HepG2 (cell line): ENCODE measurements around the gene SLC31A2. TPM values are rescaled to one million over a fixed set of nuclear protein-coding genes. Genes with fewer than 3 reads are reported as not detected.

Experiments used
- ELK4 ChIP-seq: sonication (generic); formaldehyde crosslinking; IDR thresholded peaks from 2 replicates; pipeline ENCODE4 v1.9.0; 2021; ENCODE audit warnings: missing genetic modification reagents, borderline replicate concordance
- ETV5 ChIP-seq: IDR thresholded peaks from 2 replicates; pipeline ENCODE4 v1.6.1; 2018; ENCODE audit warnings: missing biosample characterization, missing genetic modification reagents, inconsistent platforms, borderline replicate concordance
- HMG20B ChIP-seq: conservative IDR thresholded peaks from 2 replicates; pipeline ENCODE4 v1.6.1; 2016; ENCODE audit warnings: missing genetic modification reagents, missing compliant biosample characterization
- KLF11 ChIP-seq: IDR thresholded peaks from 2 replicates; pipeline ENCODE4 v1.6.1; 2016; ENCODE audit warnings: missing compliant biosample characterization
- KLF6 ChIP-seq: IDR thresholded peaks from 2 replicates; pipeline ENCODE4 v1.8.0; 2016; ENCODE audit warnings: missing biosample characterization, missing genetic modification reagents
- MEIS1 ChIP-seq: sonication (generic); formaldehyde crosslinking; IDR thresholded peaks from 2 replicates; pipeline ENCODE4 v1.9.0; 2021; ENCODE audit warnings: mild to moderate bottlenecking, missing genetic modification reagents, moderate library complexity, borderline replicate concordance
- NKX3-1 ChIP-seq: sonication (generic); formaldehyde crosslinking; IDR thresholded peaks from 2 replicates; pipeline ENCODE4 v1.5.0; 2020; ENCODE audit warnings: missing genetic modification reagents
- NPAS2 ChIP-seq: sonication (generic); formaldehyde crosslinking; IDR thresholded peaks from 2 replicates; pipeline ENCODE4 v1.8.0; 2022; ENCODE audit warnings: mild to moderate bottlenecking, missing genetic modification reagents, borderline replicate concordance
- ONECUT2 ChIP-seq: sonication (generic); formaldehyde crosslinking; IDR thresholded peaks from 2 replicates; pipeline ENCODE4 v1.4.0; 2020; ENCODE audit warnings: missing genetic modification reagents
- POLR2AphosphoS5 ChIP-seq: IDR thresholded peaks from 2 replicates; pipeline ENCODE4 v1.6.1; 2012; ENCODE audit warnings: low read depth, low read length
- SMC3 ChIP-seq: IDR thresholded peaks from 2 replicates; pipeline ENCODE4 v1.6.1; 2011; ENCODE audit warnings: low read length, improper control_type of control experiment
- SMYD3 ChIP-seq: sonication (generic); formaldehyde crosslinking; IDR thresholded peaks from 2 replicates; pipeline ENCODE4 v1.8.1; 2023; ENCODE audit warnings: mild to moderate bottlenecking, missing genetic modification reagents
- ZNF121 ChIP-seq: sonication (generic); formaldehyde crosslinking; IDR thresholded peaks from 2 replicates; pipeline ENCODE4 v1.5.0; 2020; ENCODE audit warnings: mild to moderate bottlenecking, missing genetic modification reagents
- ZNF232 ChIP-seq: sonication (generic); formaldehyde crosslinking; IDR thresholded peaks from 2 replicates; pipeline ENCODE4 v1.4.0; 2020; ENCODE audit warnings: missing genetic modification reagents, borderline replicate concordance
- ZNF746 ChIP-seq: sonication (generic); formaldehyde crosslinking; IDR thresholded peaks from 2 replicates; pipeline ENCODE4 v1.8.0; 2022; ENCODE audit warnings: mild to moderate bottlenecking, missing genetic modification reagents
- ZNF777 ChIP-seq: sonication (generic); formaldehyde crosslinking; IDR thresholded peaks from 2 replicates; pipeline ENCODE4 v1.4.0; 2020; ENCODE audit warnings: missing genetic modification reagents
- ZSCAN31 ChIP-seq: sonication (generic); formaldehyde crosslinking; IDR thresholded peaks from 2 replicates; pipeline ENCODE4 v1.5.0; 2020; ENCODE audit warnings: low read depth, mild to moderate bottlenecking, missing genetic modification reagents
- polyA plus RNA-seq, 8 experiments: library from polyadenylated mRNA; depleted of rRNA in 3 of 8; stranded (reverse) in 7 of 8; unstranded in 1 of 8; fragments of >200 nt; fragmentation: Illumina TruSeq in 4 of 8; extraction: Trizol in 4 of 8; gene quantifications; 2 replicates each; pipeline versions ENCODE4 v1.2.1 to v1.2.3, GENCODE V29; 2011 to 2016; ENCODE audit warnings: low read depth in 4 of 8, missing spikeins in 1 of 8, mixed read lengths in 1 of 8; ENCODE audit not compliant: insufficient read depth in 1 of 8
- total RNA-seq, 5 experiments: library from RNA; depleted of rRNA; stranded (reverse); fragments of >200 nt; fragmentation: Illumina TruSeq; extraction: Trizol; gene quantifications; 2 replicates each; pipeline ENCODE4 v1.2.3, GENCODE V29; 2016; ENCODE audit warnings: low read depth in 1 of 5
- TF ChIP-seq, protein P1 (sequence below): sonication (generic); formaldehyde crosslinking; IDR thresholded peaks from one replicate; pipeline ENCODE4 v1.5.1; 2020; ENCODE audit warnings: mild to moderate bottlenecking, missing genetic modification reagents; ENCODE audit errors: not compliant biosample characterization
- TF ChIP-seq, protein P2 (sequence below): sonication (generic); formaldehyde crosslinking; IDR thresholded peaks from 2 replicates; pipeline ENCODE4 v1.4.0; 2020; ENCODE audit warnings: missing genetic modification reagents

SLC31A2 gene
- total and polyA plus RNA-seq, 2 of the 13 experiments (the other 11 are each of a cell fraction or from before 2014, with no cell fraction given): 9.3 to 10.2 TPM

DNA sequence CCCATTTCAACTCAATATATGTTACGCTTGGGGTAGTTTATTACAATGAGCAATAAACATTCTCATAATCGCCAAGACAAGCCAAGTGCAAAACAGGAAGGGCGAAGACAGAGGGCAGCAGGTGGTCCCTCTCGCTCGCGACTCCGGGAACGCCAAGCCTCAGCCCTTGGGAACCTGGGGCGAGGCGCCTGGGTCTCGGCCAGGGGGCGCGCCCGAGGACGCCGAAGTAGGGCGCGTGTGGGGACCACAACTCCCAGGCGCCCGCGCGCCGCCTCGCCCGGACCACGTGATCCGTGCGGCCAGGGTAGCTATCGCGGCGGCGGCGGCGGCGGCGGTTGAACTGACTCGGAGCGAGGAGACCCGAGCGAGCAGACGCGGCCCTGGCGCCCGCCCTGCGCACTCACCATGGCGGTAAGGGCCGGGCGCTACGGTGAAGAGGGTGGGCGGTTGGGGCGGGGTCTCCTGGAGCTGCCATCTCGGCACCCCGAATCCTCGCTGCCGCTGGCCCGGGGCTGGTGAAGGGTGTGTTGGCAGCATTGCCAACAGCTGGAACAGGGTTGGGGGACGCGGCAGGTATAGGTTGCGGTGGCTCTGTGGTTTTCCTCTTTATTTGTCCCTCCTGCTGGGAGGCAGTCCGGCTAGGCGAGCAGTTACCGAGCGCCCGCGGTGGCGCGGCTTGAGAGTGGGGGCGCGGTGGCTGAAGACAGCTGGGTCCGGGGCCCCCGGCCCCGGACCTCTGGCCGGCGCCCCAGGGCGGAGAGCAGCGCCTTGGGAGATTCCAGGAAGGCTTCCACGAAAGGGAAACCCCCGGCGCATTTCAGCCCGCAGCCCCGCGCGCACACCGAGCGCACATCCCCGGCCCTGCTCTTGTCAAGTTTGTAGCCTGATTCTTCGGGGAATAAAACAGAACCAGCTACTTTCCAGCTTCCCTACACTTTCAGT lies at the start of gene SLC31A2 (continued):
- TF ChIP-seq KLF11 (CRISPR knock-in tag) (no peak), MEIS1 (CRISPR knock-in tag) (no peak), ZNF746 (CRISPR knock-in tag) (peak; percentile 40; the same call in 1 of the 2 replicates), NPAS2 (no peak), ZNF121 (no peak), ZNF232 (CRISPR knock-in tag) (no peak), NKX3-1 (CRISPR knock-in tag) (no peak), HMG20B (no peak), ZNF777 (no peak), ZSCAN31 (CRISPR knock-in tag) (no peak), KLF6 (CRISPR knock-in tag) (peak; percentile 46; the same call in 1 of the 2 replicates), ELK4 (CRISPR knock-in tag) (no peak), SMC3 (no peak), SMYD3 (CRISPR knock-in tag) (no peak), ONECUT2 (no peak), ETV5 (peak; percentile 31; the same call in 1 of the 2 replicates), POLR2AphosphoS5 (peak; percentile 45; the same call in 1 of the 2 replicates)
- TF ChIP-seq, protein P1, sequence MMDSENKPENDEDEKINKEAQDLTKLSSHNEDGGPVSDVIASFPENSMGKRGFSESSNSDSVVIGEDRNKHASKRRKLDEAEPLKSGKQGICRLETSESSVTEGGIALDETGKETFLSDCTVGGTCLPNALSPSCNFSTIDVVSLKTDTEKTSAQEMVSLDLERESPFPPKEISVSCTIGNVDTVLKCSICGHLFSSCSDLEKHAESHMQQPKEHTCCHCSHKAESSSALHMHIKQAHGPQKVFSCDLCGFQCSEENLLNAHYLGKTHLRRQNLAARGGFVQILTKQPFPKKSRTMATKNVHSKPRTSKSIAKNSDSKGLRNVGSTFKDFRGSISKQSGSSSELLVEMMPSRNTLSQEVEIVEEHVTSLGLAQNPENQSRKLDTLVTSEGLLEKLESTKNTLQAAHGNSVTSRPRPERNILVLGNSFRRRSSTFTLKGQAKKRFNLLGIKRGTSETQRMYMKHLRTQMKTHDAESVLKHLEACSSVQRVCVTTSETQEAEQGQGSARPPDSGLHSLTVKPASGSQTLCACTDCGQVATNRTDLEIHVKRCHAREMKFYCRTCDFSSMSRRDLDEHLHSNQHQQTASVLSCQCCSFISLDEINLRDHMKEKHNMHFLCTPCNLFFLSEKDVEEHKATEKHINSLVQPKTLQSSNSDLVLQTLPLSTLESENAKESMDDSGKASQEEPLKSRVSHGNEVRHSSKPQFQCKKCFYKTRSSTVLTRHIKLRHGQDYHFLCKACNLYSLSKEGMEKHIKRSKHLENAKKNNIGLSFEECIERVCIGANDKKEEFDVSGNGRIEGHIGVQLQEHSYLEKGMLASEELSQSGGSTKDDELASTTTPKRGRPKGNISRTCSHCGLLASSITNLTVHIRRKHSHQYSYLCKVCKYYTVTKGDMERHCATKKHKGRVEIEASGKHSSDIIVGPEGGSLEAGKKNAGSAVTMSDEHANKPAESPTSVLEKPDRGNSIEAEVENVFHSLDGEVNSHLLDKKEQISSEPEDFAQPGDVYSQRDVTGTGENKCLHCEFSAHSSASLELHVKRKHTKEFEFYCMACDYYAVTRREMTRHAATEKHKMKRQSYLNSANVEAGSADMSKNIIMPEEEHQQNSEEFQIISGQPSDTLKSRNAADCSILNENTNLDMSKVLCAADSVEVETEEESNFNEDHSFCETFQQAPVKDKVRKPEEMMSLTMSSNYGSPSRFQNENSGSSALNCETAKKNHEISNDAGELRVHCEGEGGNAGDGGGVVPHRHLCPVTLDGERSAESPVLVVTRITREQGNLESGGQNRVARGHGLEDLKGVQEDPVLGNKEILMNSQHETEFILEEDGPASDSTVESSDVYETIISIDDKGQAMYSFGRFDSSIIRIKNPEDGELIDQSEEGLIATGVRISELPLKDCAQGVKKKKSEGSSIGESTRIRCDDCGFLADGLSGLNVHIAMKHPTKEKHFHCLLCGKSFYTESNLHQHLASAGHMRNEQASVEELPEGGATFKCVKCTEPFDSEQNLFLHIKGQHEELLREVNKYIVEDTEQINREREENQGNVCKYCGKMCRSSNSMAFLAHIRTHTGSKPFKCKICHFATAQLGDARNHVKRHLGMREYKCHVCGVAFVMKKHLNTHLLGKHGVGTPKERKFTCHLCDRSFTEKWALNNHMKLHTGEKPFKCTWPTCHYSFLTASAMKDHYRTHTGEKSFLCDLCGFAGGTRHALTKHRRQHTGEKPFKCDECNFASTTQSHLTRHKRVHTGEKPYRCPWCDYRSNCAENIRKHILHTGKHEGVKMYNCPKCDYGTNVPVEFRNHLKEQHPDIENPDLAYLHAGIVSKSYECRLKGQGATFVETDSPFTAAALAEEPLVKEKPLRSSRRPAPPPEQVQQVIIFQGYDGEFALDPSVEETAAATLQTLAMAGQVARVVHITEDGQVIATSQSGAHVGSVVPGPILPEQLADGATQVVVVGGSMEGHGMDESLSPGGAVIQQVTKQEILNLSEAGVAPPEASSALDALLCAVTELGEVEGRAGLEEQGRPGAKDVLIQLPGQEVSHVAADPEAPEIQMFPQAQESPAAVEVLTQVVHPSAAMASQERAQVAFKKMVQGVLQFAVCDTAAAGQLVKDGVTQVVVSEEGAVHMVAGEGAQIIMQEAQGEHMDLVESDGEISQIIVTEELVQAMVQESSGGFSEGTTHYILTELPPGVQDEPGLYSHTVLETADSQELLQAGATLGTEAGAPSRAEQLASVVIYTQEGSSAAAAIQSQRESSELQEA (CRISPR knock-in tag): peak; percentile 38
- TF ChIP-seq, protein P2, sequence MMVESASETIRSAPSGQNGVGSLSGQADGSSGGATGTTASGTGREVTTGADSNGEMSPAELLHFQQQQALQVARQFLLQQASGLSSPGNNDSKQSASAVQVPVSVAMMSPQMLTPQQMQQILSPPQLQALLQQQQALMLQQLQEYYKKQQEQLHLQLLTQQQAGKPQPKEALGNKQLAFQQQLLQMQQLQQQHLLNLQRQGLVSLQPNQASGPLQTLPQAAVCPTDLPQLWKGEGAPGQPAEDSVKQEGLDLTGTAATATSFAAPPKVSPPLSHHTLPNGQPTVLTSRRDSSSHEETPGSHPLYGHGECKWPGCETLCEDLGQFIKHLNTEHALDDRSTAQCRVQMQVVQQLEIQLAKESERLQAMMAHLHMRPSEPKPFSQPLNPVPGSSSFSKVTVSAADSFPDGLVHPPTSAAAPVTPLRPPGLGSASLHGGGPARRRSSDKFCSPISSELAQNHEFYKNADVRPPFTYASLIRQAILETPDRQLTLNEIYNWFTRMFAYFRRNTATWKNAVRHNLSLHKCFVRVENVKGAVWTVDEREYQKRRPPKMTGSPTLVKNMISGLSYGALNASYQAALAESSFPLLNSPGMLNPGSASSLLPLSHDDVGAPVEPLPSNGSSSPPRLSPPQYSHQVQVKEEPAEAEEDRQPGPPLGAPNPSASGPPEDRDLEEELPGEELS (CRISPR knock-in tag): no peak
